ENCODE results near the gene TPX2.

TPX2 gene

GRCh38 chr20:31836853-31837608 is 97.9 kb downstream of the TPX2 start:
- H3K4me3 ChIP-seq (ENCODE audit: low read depth, low read length) = no peak overlapping the region
- TF ChIP-seq CTCF (IDR thresholded peaks at IDR 0.05; ENCODE audit: low read depth, low read length) (no peak), MAX (IDR thresholded peaks at IDR 0.05; ENCODE audit: low read depth, low read length) (no peak), MYC (IDR thresholded peaks at IDR 0.05; ENCODE audit: low read depth, low read length) (no peak), POLR2A (IDR thresholded peaks at IDR 0.05; ENCODE audit: extremely low read depth, insufficient read length) (no peak)
- DNase-seq (ENCODE audit: low read depth) = peak; percentile 48

GRCh38 chr20:31837896-31838397 is 98.9 kb downstream of the TPX2 start:
- TF ChIP-seq POLR2A (IDR thresholded peaks at IDR 0.05; ENCODE audit: extremely low read depth, insufficient read length) (no peak), CTCF (IDR thresholded peaks at IDR 0.05; ENCODE audit: low read depth, low read length) (no peak), MYC (IDR thresholded peaks at IDR 0.05; ENCODE audit: low read depth, low read length) (no peak), MAX (IDR thresholded peaks at IDR 0.05; ENCODE audit: low read depth, low read length) (no peak)
- peak; percentile 83 for DNase-seq (ENCODE audit: low read depth)
- H3K4me3 ChIP-seq (ENCODE audit: low read depth, low read length) = no peak overlapping the region

GRCh38 chr20:31838646-31839292 is 99.7 kb downstream of the TPX2 start:
- no peak overlapping the region for H3K4me3 ChIP-seq (ENCODE audit: low read depth, low read length)
- peak; percentile 74 for DNase-seq (ENCODE audit: low read depth)
- TF ChIP-seq MYC (IDR thresholded peaks at IDR 0.05; ENCODE audit: low read depth, low read length) (no peak), CTCF (IDR thresholded peaks at IDR 0.05; ENCODE audit: low read depth, low read length) (no peak)

GRCh38 chr20:31839782-31840487 is 100.8 kb downstream of the TPX2 start:
- DNase-seq (ENCODE audit: low read depth) = no peak
- TF ChIP-seq CTCF (IDR thresholded peaks at IDR 0.05; ENCODE audit: low read depth, low read length) (no peak), MYC (IDR thresholded peaks at IDR 0.05; ENCODE audit: low read depth, low read length) (no peak), MAX (IDR thresholded peaks at IDR 0.05; ENCODE audit: low read depth, low read length) (no peak), POLR2A (IDR thresholded peaks at IDR 0.05; ENCODE audit: extremely low read depth, insufficient read length) (no peak)
- H3K4me3 ChIP-seq (ENCODE audit: low read depth, low read length) = no peak overlapping the region

- no peak for TF ChIP-seq POLR2A (IDR thresholded peaks at IDR 0.05; ENCODE audit: extremely low read depth, insufficient read length)
- TF ChIP-seq CTCF (IDR thresholded peaks at IDR 0.05; ENCODE audit: low read depth, low read length) = no peak
- no peak for TF ChIP-seq MAX (IDR thresholded peaks at IDR 0.05; ENCODE audit: low read depth, low read length)
- no peak for TF ChIP-seq MYC (IDR thresholded peaks at IDR 0.05; ENCODE audit: low read depth, low read length)
- no peak for DNase-seq (ENCODE audit: low read depth)
- no peak overlapping the region for H3K4me3 ChIP-seq (ENCODE audit: low read depth, low read length)
Measured at GRCh38 chr20:31840906-31841816, 102.1 kb downstream of the TPX2 start.
